HepG2 (cell line): ENCODE results near the gene TSPAN17. TPM values are rescaled to one million over a fixed set of nuclear protein-coding genes. Genes with fewer than 3 reads are reported as not detected.

Experiments used
- BCLAF1 ChIP-seq: fragments of 450-650 bp; IDR thresholded peaks from 2 replicates; pipeline ENCODE4 v1.6.1; 2017; ENCODE audit warnings: mild to moderate bottlenecking
- CREB1 ChIP-seq, 2 experiments: fragments of 450-650 bp in 1 of 2; IDR thresholded peaks; 2 replicates each; pipeline ENCODE4 v1.6.1; 2016 to 2017; ENCODE audit warnings: control low read depth in 1 of 2, mild to moderate bottlenecking in 1 of 2, missing compliant biosample characterization in 1 of 2, missing genetic modification characterization in 1 of 2
- KIAA2018 ChIP-seq: sonication (generic); formaldehyde crosslinking; IDR thresholded peaks from 2 replicates; pipeline ENCODE4 v1.5.0; 2020; ENCODE audit warnings: mild to moderate bottlenecking, missing genetic modification reagents, borderline replicate concordance
- KMT2A ChIP-seq: sonication (generic); formaldehyde crosslinking; IDR thresholded peaks from 2 replicates; pipeline ENCODE4 v1.4.0; 2020; ENCODE audit warnings: missing genetic modification reagents
- PAX8 ChIP-seq: sonication (generic); formaldehyde crosslinking; IDR thresholded peaks from 2 replicates; pipeline ENCODE4 v1.8.0; 2022; ENCODE audit warnings: mild to moderate bottlenecking, missing genetic modification reagents, borderline replicate concordance
- POLR2G ChIP-seq: fragments of 200-400 bp; formaldehyde crosslinking; IDR thresholded peaks from 2 replicates; pipeline ENCODE4 v1.6.1; 2018; ENCODE audit warnings: mild to moderate bottlenecking, low read depth, low read length, moderate library complexity
- TRIM22 ChIP-seq: fragments of 450-650 bp; IDR thresholded peaks from 2 replicates; pipeline ENCODE4 v1.6.1; 2017
- ZNF609 ChIP-seq: sonication (generic); formaldehyde crosslinking; IDR thresholded peaks from 2 replicates; pipeline ENCODE4 v1.4.0; 2020; ENCODE audit warnings: mild to moderate bottlenecking, missing genetic modification reagents, borderline replicate concordance
- ZNF766 ChIP-seq: sonication (generic); formaldehyde crosslinking; IDR thresholded peaks from 2 replicates; pipeline ENCODE4 v1.5.0; 2020; ENCODE audit warnings: missing genetic modification reagents, borderline replicate concordance
- ZSCAN20 ChIP-seq: sonication (generic); formaldehyde crosslinking; IDR thresholded peaks from 2 replicates; pipeline ENCODE4 v1.4.0; 2020; ENCODE audit warnings: missing genetic modification reagents, mild to moderate bottlenecking, borderline replicate concordance
- polyA plus RNA-seq, 8 experiments: library from polyadenylated mRNA; depleted of rRNA in 3 of 8; stranded (reverse) in 7 of 8; unstranded in 1 of 8; fragments of >200 nt; fragmentation: Illumina TruSeq in 4 of 8; extraction: Trizol in 4 of 8; gene quantifications; 2 replicates each; pipeline versions ENCODE4 v1.2.1 to v1.2.3, GENCODE V29; 2011 to 2016; ENCODE audit warnings: low read depth in 4 of 8, missing spikeins in 1 of 8, mixed read lengths in 1 of 8; ENCODE audit not compliant: insufficient read depth in 1 of 8
- total RNA-seq, 5 experiments: library from RNA; depleted of rRNA; stranded (reverse); fragments of >200 nt; fragmentation: Illumina TruSeq; extraction: Trizol; gene quantifications; 2 replicates each; pipeline ENCODE4 v1.2.3, GENCODE V29; 2016; ENCODE audit warnings: low read depth in 1 of 5

TSPAN17 gene
- total and polyA plus RNA-seq, 2 of the 13 experiments (the other 11 are each of a cell fraction or from before 2014, with no cell fraction given), result 11.5 to 15.0 TPM

GRCh38 chr5:176647030-176647842 lies at the start of gene TSPAN17 (continued):
- no peak for TF ChIP-seq ZSCAN20 (CRISPR knock-in tag)
- TF ChIP-seq POLR2G, result peak; percentile 82
- TF ChIP-seq BCLAF1, result no peak
- TF ChIP-seq ZNF609, result no peak
- TF ChIP-seq PAX8, result no peak
- no peak for TF ChIP-seq CREB1 (IDR thresholded peaks at IDR 0.05)
- no peak for TF ChIP-seq CREB1 (CRISPR knock-in tag; IDR thresholded peaks at IDR 0.05)
- no peak for TF ChIP-seq TRIM22
- no peak for TF ChIP-seq KMT2A
- TF ChIP-seq KIAA2018, result no peak
- TF ChIP-seq ZNF766 (CRISPR knock-in tag), result no peak
